ENCODE measurements around the gene SMC3.

DNA sequence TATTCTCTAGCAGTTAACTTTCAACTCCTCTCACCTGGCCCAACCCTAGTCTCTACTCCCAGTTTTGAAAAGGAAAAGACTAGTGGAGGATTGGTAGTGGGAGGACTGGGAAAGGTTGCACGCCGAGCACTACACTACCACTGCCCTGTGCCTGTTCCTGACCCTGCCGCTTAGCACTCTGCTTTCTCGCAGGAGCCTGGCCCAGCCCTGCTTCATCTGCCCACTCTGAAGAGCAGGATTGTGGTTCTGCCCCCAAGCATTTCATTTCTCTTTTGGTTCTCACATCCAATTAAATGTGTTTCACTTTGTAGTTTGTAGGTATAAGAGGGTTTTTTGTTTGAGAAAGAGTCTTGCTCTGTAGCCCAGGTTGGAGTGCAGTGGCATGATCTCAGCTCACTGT, 45.1 kb downstream of the SMC3 start:
- TF ChIP-seq MXI1 (IDR thresholded peaks at IDR 0.05; ENCODE audit: borderline replicate concordance, low read depth, low read length) (no peak), POLR2A (IDR thresholded peaks at IDR 0.05; ENCODE audit: low read depth, low read length) (no peak)
- TF ChIP-seq, protein P1, sequence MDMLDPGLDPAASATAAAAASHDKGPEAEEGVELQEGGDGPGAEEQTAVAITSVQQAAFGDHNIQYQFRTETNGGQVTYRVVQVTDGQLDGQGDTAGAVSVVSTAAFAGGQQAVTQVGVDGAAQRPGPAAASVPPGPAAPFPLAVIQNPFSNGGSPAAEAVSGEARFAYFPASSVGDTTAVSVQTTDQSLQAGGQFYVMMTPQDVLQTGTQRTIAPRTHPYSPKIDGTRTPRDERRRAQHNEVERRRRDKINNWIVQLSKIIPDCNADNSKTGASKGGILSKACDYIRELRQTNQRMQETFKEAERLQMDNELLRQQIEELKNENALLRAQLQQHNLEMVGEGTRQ (IDR thresholded peaks at IDR 0.05; ENCODE audit: low read depth, low read length), result no peak
- TF ChIP-seq, protein P2, sequence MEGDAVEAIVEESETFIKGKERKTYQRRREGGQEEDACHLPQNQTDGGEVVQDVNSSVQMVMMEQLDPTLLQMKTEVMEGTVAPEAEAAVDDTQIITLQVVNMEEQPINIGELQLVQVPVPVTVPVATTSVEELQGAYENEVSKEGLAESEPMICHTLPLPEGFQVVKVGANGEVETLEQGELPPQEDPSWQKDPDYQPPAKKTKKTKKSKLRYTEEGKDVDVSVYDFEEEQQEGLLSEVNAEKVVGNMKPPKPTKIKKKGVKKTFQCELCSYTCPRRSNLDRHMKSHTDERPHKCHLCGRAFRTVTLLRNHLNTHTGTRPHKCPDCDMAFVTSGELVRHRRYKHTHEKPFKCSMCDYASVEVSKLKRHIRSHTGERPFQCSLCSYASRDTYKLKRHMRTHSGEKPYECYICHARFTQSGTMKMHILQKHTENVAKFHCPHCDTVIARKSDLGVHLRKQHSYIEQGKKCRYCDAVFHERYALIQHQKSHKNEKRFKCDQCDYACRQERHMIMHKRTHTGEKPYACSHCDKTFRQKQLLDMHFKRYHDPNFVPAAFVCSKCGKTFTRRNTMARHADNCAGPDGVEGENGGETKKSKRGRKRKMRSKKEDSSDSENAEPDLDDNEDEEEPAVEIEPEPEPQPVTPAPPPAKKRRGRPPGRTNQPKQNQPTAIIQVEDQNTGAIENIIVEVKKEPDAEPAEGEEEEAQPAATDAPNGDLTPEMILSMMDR (conservative IDR thresholded peaks at IDR 0.05; ENCODE audit: low read depth, low read length), result no peak
